Measurements from ENCODE around the gene RAB3GAP2. TPM values are rescaled to one million over a fixed set of nuclear protein-coding genes. Genes with fewer than 3 reads are reported as not detected.
"Not testable (repeated sequence)": the region's sequence is repeated elsewhere in the genome, so short reads cannot be mapped to it uniquely, and the experiment has no call there.

Gene RAB3GAP2
- total RNA-seq, 2 donors from 2014 or later = 43.2 to 51.5 TPM

GRCh38 chr1:220298470-220299205 lies 26.4 kb upstream of the RAB3GAP2 start:
- Mint-ChIP-seq H3K9me3 (no peaks in the 10 kb centered on the region), H3K36me3 (no peaks in the 10 kb centered on the region), H3K27ac (no peak overlapping the region)
- ATAC-seq (no peak), DNase-seq (ENCODE audit: low spot score in 2 of 2) (no peak)

- Mint-ChIP-seq H3K9me3 (no peaks in the 10 kb centered on the region), H3K27ac (no peak overlapping the region), H3K36me3 (no peaks in the 10 kb centered on the region)
- no peak for DNase-seq (ENCODE audit: low spot score in 2 of 2)
- ATAC-seq = no peak
Measured at GRCh38 chr1:220296981-220297380, 24.7 kb upstream of the RAB3GAP2 start.

- ATAC-seq = no peak
- Mint-ChIP-seq H3K9me3 (no peaks in the 10 kb centered on the region), H3K27ac (no peak overlapping the region), H3K36me3 (no peaks in the 10 kb centered on the region)
- no peak for DNase-seq (ENCODE audit: low spot score in 2 of 2)
Measured at GRCh38 chr1:220294846-220295301, 22.6 kb upstream of the RAB3GAP2 start.

- Mint-ChIP-seq H3K36me3 (no peaks in the 10 kb centered on the region), H3K9me3 (no peaks in the 10 kb centered on the region), H3K27ac (no peak overlapping the region)
- DNase-seq (ENCODE audit: low spot score in 2 of 2) (no peak), ATAC-seq (no peak)
Measured at GRCh38 chr1:220291580-220291979, 19.3 kb upstream of the RAB3GAP2 start.

GRCh38 chr1:220290140-220290761 lies 18.0 kb upstream of the RAB3GAP2 start:
- Mint-ChIP-seq H3K27ac (no peak overlapping the region), H3K9me3 (no peaks in the 10 kb centered on the region), H3K36me3 (no peaks in the 10 kb centered on the region)
- DNase-seq (ENCODE audit: low spot score in 2 of 2) = no peak
- ATAC-seq = no peak

GRCh38 chr1:220287129-220287528 lies 14.9 kb upstream of the RAB3GAP2 start:
- ATAC-seq = no peak
- no peaks in the 10 kb centered on the region for H3K36me3 Mint-ChIP-seq

GRCh38 chr1:220283625-220284024 lies 11.4 kb upstream of the RAB3GAP2 start:
- ATAC-seq = no peak

More at GRCh38 chr1:220287129-220287528, 14.9 kb upstream of the RAB3GAP2 start:
- no peak for DNase-seq (ENCODE audit: low spot score in 2 of 2)
- Mint-ChIP-seq H3K9me3 (no peaks in the 10 kb centered on the region), H3K27ac (no peak overlapping the region)

GRCh38 chr1:220281159-220281574 lies 8.9 kb upstream of the RAB3GAP2 start:
- DNase-seq (ENCODE audit: low spot score in 2 of 2) (no peak), ATAC-seq (no peak)
- Mint-ChIP-seq H3K9me3 (no peaks in the 10 kb centered on the region), H3K36me3 (no peaks in the 10 kb centered on the region), H3K27ac (no peak overlapping the region)

More at GRCh38 chr1:220283625-220284024, 11.4 kb upstream of the RAB3GAP2 start:
- H3K9me3 Mint-ChIP-seq = no peaks in the 10 kb centered on the region
- H3K36me3 Mint-ChIP-seq = no peaks in the 10 kb centered on the region
- H3K27ac Mint-ChIP-seq = no peak overlapping the region
- DNase-seq (ENCODE audit: low spot score in 2 of 2) = no peak

GRCh38 chr1:220280249-220280648 lies 8.0 kb upstream of the RAB3GAP2 start:
- H3K27ac Mint-ChIP-seq = no peak overlapping the region
- ATAC-seq (no peak), DNase-seq (ENCODE audit: low spot score in 2 of 2) (no peak)
- no peaks in the 10 kb centered on the region for H3K36me3 Mint-ChIP-seq
- no peaks in the 10 kb centered on the region for H3K9me3 Mint-ChIP-seq

- no peak overlapping the region for H3K27ac Mint-ChIP-seq
- DNase-seq (ENCODE audit: low spot score in 2 of 2) (no peak), ATAC-seq (no peak)
- H3K9me3 Mint-ChIP-seq = no peaks in the 10 kb centered on the region
- no peaks in the 10 kb centered on the region for H3K36me3 Mint-ChIP-seq
Measured at GRCh38 chr1:220278991-220279390, 6.7 kb upstream of the RAB3GAP2 start.

- Mint-ChIP-seq H3K27ac (no peak overlapping the region), H3K9me3 (no peaks in the 10 kb centered on the region), H3K36me3 (no peaks in the 10 kb centered on the region)
- no peak for ATAC-seq
- no peak for DNase-seq (ENCODE audit: low spot score in 2 of 2)
Measured at GRCh38 chr1:220275430-220275829, 3.2 kb upstream of the RAB3GAP2 start.

GRCh38 chr1:220274251-220274855 lies 2.1 kb upstream of the RAB3GAP2 start:
- Mint-ChIP-seq H3K9me3 (no peaks in the 10 kb centered on the region), H3K27ac (no peak overlapping the region), H3K36me3 (peaks cover 0 to under 1% of the 10 kb centered on the region in 2 donors)
- DNase-seq (ENCODE audit: low spot score in 2 of 2) = no peak
- ATAC-seq = no peak

GRCh38 chr1:220272841-220273090 lies 513 bp upstream of the RAB3GAP2 start:
- peaks cover 12 to 14% of the 10 kb centered on the region in 2 donors for H3K36me3 Mint-ChIP-seq
- H3K9me3 Mint-ChIP-seq = peaks cover 0 to 3% of the 10 kb centered on the region in 2 donors
- ATAC-seq = no peak
- DNase-seq (ENCODE audit: low spot score in 2 of 2) = no peak
- peak overlapping the region in 1 of 2 donors; percentile 78 for H3K27ac Mint-ChIP-seq

GRCh38 chr1:220271706-220272046 lies 577 bp downstream of the RAB3GAP2 start:
- peaks cover 22 to 25% of the 10 kb centered on the region in 2 donors for H3K36me3 Mint-ChIP-seq
- DNase-seq (ENCODE audit: low spot score in 2 of 2) = no peak
- no peak for ATAC-seq

GRCh38 chr1:220269036-220269435 lies 3.2 kb downstream of the RAB3GAP2 start:
- no peak overlapping the region for H3K27ac Mint-ChIP-seq
- H3K9me3 Mint-ChIP-seq = peaks cover 0 to 3% of the 10 kb centered on the region in 2 donors
- no peak for ATAC-seq
- DNase-seq (ENCODE audit: low spot score in 2 of 2) = no peak
- peaks cover 33 to 39% of the 10 kb centered on the region in 2 donors for H3K36me3 Mint-ChIP-seq

More at GRCh38 chr1:220271706-220272046, 577 bp downstream of the RAB3GAP2 start:
- Mint-ChIP-seq H3K9me3 (peaks cover 0 to 3% of the 10 kb centered on the region in 2 donors), H3K27ac (no peak overlapping the region)

GRCh38 chr1:220267630-220268029 lies 4.6 kb downstream of the RAB3GAP2 start:
- DNase-seq (ENCODE audit: low spot score in 2 of 2) = no peak
- Mint-ChIP-seq H3K27ac (no peak overlapping the region), H3K36me3 (peaks cover 38 to 46% of the 10 kb centered on the region in 2 donors), H3K9me3 (peaks cover 0 to 3% of the 10 kb centered on the region in 2 donors)
- no peak for ATAC-seq

GRCh38 chr1:220260228-220260627 lies 12.0 kb downstream of the RAB3GAP2 start:
- DNase-seq (ENCODE audit: low spot score in 2 of 2); ATAC-seq; H3K27ac Mint-ChIP-seq: not testable (repeated sequence)
- peaks cover 40 to 70% of the 10 kb centered on the region in 2 donors for H3K36me3 Mint-ChIP-seq
- H3K9me3 Mint-ChIP-seq = peaks cover 11 to 19% of the 10 kb centered on the region in 2 donors
